ENCODE results near the gene MEPE. TPM values are rescaled to one million over a fixed set of nuclear protein-coding genes. Genes with fewer than 3 reads are reported as not detected.

The MEPE gene
- total and polyA plus RNA-seq, 7 experiments from 2014 or later, result not detected

GRCh38 chr4:87823724-87824123 is 9.0 kb upstream of the MEPE start:
- no peaks in the 10 kb centered on the region for H3K36me3 ChIP-seq (ENCODE audit: control insufficient read depth in 2 of 3, insufficient read depth in 3 of 3, low read length in 3 of 3)
- no peaks in the 10 kb centered on the region for H3K4me1 ChIP-seq (ENCODE audit: control insufficient read depth in 2 of 2, insufficient read depth in 2 of 2, low read length in 2 of 2)
- Mint-ChIP-seq H3K4me1 (no peaks in the 10 kb centered on the region), H3K27me3 (peaks cover 2 to 47% (median 25%) of the 10 kb centered on the region in 5 donors), H3K4me3 (no peak overlapping the region), H3K36me3 (no peaks in the 10 kb centered on the region), H3K9me3 (peaks cover 0 to 5% (median 0%) of the 10 kb centered on the region in 11 donors), H3K27ac (no peak overlapping the region)
- no peak overlapping the region for H3K4me3 ChIP-seq (ENCODE audit: low read length)
- no peak overlapping the region for H3K27ac ChIP-seq (ENCODE audit: low read depth, low read length)
- ATAC-seq (no peak), DNase-seq (no peak)
- CTCF ChIA-PET, result no interaction called here
- POLR2A ChIA-PET, result no interaction called here
- intact Hi-C loops (cut with micrococcal nuclease), result no loop called here
- no peaks in the 10 kb centered on the region for H3K27me3 ChIP-seq (ENCODE audit: control insufficient read depth in 2 of 2, insufficient read depth in 2 of 2, low read length in 2 of 2)
- H3K9me3 ChIP-seq (ENCODE audit: control insufficient read depth in 2 of 3, low read length in 3 of 3), result no peaks in the 10 kb centered on the region

DNA sequence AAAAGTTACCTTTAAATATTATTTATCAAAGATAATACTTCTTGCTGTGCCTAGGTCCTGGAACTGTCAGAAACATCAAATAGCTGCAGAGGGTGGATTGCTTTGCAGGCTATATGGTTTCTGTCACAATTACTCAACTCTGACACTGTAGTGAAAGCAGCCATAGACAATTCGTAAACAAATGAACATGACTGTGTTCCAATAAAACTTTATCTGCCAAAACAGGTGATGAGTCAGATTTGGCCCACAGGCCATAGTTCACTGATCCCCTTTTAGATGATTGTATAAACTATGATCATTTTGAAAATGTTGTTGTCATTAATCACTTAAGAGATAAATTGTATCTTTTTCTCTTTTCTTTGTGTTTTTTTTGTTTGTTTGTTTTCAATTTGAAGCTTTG is 8.4 kb upstream of the MEPE start:
- POLR2A ChIA-PET, result no interaction called here
- no peak for DNase-seq
- no peaks in the 10 kb centered on the region for H3K9me3 ChIP-seq (ENCODE audit: control insufficient read depth in 2 of 3, low read length in 3 of 3)
- no peak overlapping the region for H3K4me3 Mint-ChIP-seq
- CTCF ChIA-PET, result no interaction called here
- no peak overlapping the region for H3K4me3 ChIP-seq (ENCODE audit: low read length)
- no peaks in the 10 kb centered on the region for H3K4me1 Mint-ChIP-seq
- intact Hi-C loops (cut with micrococcal nuclease), result no loop called here
- H3K27me3 ChIP-seq (ENCODE audit: control insufficient read depth in 2 of 2, insufficient read depth in 2 of 2, low read length in 2 of 2), result no peaks in the 10 kb centered on the region
- H3K27me3 Mint-ChIP-seq, result peaks cover 6 to 41% (median 23%) of the 10 kb centered on the region in 5 donors
- no peak overlapping the region for H3K27ac Mint-ChIP-seq
- H3K4me1 ChIP-seq (ENCODE audit: control insufficient read depth in 2 of 2, insufficient read depth in 2 of 2, low read length in 2 of 2), result no peaks in the 10 kb centered on the region
- no peaks in the 10 kb centered on the region for H3K36me3 Mint-ChIP-seq
- no peak overlapping the region for H3K27ac ChIP-seq (ENCODE audit: low read depth, low read length)
- H3K36me3 ChIP-seq (ENCODE audit: control insufficient read depth in 2 of 3, insufficient read depth in 3 of 3, low read length in 3 of 3), result no peaks in the 10 kb centered on the region
- no peak for ATAC-seq
- H3K9me3 Mint-ChIP-seq, result peaks cover 0 to 5% (median 0%) of the 10 kb centered on the region in 11 donors

DNA sequence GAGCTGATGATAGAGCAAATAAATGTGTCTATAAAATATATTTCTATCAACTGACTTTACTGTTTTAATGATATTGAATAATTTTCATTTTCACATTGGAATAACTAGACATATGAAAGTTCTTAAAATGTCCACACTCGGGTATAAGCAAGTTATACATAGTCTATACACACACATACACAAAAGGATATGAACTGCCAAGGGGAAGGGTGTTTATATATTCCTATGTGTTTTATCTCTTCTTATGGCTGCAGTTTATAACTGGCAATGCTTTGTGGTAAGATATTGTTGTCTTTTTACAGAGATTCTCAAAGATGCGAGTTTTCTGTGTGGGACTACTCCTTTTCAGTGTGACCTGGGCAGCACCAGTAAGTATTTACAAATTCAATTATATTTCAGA is 1.6 kb downstream of the MEPE start:
- DNase-seq (no peak), ATAC-seq (no peak)
- Mint-ChIP-seq H3K9me3 (peaks cover 0 to 3% (median 0%) of the 10 kb centered on the region in 11 donors), H3K27ac (no peak overlapping the region), H3K4me1 (peaks cover 0 to 2% (median 0%) of the 10 kb centered on the region in 7 donors), H3K27me3 (peaks cover 13 to 24% (median 20%) of the 10 kb centered on the region in 5 donors), H3K4me3 (no peak overlapping the region), H3K36me3 (no peaks in the 10 kb centered on the region)
- intact Hi-C loops (cut with micrococcal nuclease), result no loop called here
- Histone ChIP-seq H3K27me3 (ENCODE audit: control insufficient read depth in 2 of 2, insufficient read depth in 2 of 2, low read length in 2 of 2) (no peaks in the 10 kb centered on the region), H3K9me3 (ENCODE audit: control insufficient read depth in 2 of 3, low read length in 3 of 3) (no peaks in the 10 kb centered on the region), H3K4me3 (ENCODE audit: low read length) (no peak overlapping the region), H3K36me3 (ENCODE audit: control insufficient read depth in 2 of 3, insufficient read depth in 3 of 3, low read length in 3 of 3) (no peaks in the 10 kb centered on the region), H3K4me1 (ENCODE audit: control insufficient read depth in 2 of 2, insufficient read depth in 2 of 2, low read length in 2 of 2) (no peaks in the 10 kb centered on the region), H3K27ac (ENCODE audit: low read depth, low read length) (no peak overlapping the region)
- CTCF ChIA-PET, result no interaction called here
- POLR2A ChIA-PET, result no interaction called here

DNA sequence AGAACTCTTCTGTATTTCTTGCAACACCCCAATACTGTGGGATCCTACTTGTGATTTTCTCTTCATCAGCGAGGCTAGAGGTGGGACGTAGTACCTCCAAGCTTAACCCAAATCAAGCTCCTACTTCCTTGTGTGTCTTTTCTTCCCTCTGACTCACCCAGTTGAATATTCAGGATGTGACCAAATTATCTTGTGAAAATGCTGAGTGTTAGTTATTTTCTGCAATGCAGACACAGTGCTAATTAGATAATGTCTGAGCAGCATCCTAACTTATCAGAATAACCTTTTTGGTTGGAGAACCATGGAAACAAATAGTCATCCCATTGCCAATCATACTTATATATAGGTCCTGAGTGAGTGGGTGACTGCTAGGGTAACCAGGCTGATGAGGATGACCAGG is 2.4 kb downstream of the MEPE start:
- CTCF ChIA-PET, result no interaction called here
- no peak overlapping the region for H3K4me3 Mint-ChIP-seq
- H3K9me3 ChIP-seq (ENCODE audit: control insufficient read depth in 2 of 3, low read length in 3 of 3), result no peaks in the 10 kb centered on the region
- ATAC-seq (no peak), DNase-seq (no peak)
- peaks cover 12 to 19% (median 13%) of the 10 kb centered on the region in 5 donors for H3K27me3 Mint-ChIP-seq
- H3K9me3 Mint-ChIP-seq, result peaks cover 0 to 3% (median 0%) of the 10 kb centered on the region in 11 donors
- intact Hi-C loops (cut with micrococcal nuclease), result no loop called here
- H3K27ac Mint-ChIP-seq, result no peak overlapping the region
- H3K4me3 ChIP-seq (ENCODE audit: low read length), result no peak overlapping the region
- H3K36me3 Mint-ChIP-seq, result no peaks in the 10 kb centered on the region
- H3K4me1 ChIP-seq (ENCODE audit: control insufficient read depth in 2 of 2, insufficient read depth in 2 of 2, low read length in 2 of 2), result no peaks in the 10 kb centered on the region
- H3K4me1 Mint-ChIP-seq, result peaks cover 0 to 2% (median 0%) of the 10 kb centered on the region in 7 donors
- H3K27me3 ChIP-seq (ENCODE audit: control insufficient read depth in 2 of 2, insufficient read depth in 2 of 2, low read length in 2 of 2), result no peaks in the 10 kb centered on the region
- H3K36me3 ChIP-seq (ENCODE audit: control insufficient read depth in 2 of 3, insufficient read depth in 3 of 3, low read length in 3 of 3), result no peaks in the 10 kb centered on the region
- POLR2A ChIA-PET, result no interaction called here
- H3K27ac ChIP-seq (ENCODE audit: low read depth, low read length), result no peak overlapping the region

DNA sequence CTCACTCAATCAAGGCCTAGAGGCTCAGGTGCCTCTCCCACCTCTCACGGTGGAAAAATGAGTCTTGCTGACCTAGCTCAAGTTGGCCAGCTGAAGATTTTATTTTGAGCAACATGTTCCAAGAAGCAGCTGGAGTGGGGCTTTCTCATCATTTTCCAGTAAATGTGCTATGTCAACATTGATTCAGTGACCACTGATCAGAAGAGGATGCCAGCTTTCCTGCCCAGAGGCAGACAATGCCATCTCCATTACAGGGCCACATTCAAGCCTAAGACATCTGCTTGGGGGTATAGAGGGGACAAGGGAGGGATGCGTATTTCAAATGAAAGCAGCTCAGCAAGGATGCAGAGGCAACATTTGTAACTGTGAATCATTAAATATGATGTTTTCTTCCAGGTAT is 3.0 kb downstream of the MEPE start:
- ChIA-PET CTCF (no interaction called here), POLR2A (no interaction called here)
- H3K4me1 Mint-ChIP-seq, result peaks cover 0 to 4% (median 0%) of the 10 kb centered on the region in 7 donors
- no peaks in the 10 kb centered on the region for H3K36me3 ChIP-seq (ENCODE audit: control insufficient read depth in 2 of 3, insufficient read depth in 3 of 3, low read length in 3 of 3)
- H3K27me3 ChIP-seq (ENCODE audit: control insufficient read depth in 2 of 2, insufficient read depth in 2 of 2, low read length in 2 of 2), result no peaks in the 10 kb centered on the region
- H3K4me3 ChIP-seq (ENCODE audit: low read length), result no peak overlapping the region
- no peaks in the 10 kb centered on the region for H3K4me1 ChIP-seq (ENCODE audit: control insufficient read depth in 2 of 2, insufficient read depth in 2 of 2, low read length in 2 of 2)
- intact Hi-C loops (cut with micrococcal nuclease), result no loop called here
- H3K27ac Mint-ChIP-seq, result no peak overlapping the region
- H3K9me3 Mint-ChIP-seq, result no peaks in the 10 kb centered on the region
- no peaks in the 10 kb centered on the region for H3K9me3 ChIP-seq (ENCODE audit: control insufficient read depth in 2 of 3, low read length in 3 of 3)
- H3K36me3 Mint-ChIP-seq, result no peaks in the 10 kb centered on the region
- ATAC-seq (no peak), DNase-seq (no peak)
- H3K27me3 Mint-ChIP-seq, result peaks cover 12 to 24% (median 18%) of the 10 kb centered on the region in 5 donors
- H3K4me3 Mint-ChIP-seq, result no peak overlapping the region
- H3K27ac ChIP-seq (ENCODE audit: low read depth, low read length), result no peak overlapping the region

GRCh38 chr4:87838205-87838604 is 5.4 kb downstream of the MEPE start:
- CTCF ChIA-PET, result no interaction called here
- Mint-ChIP-seq H3K4me1 (peaks cover 0 to 4% (median 0%) of the 10 kb centered on the region in 7 donors), H3K9me3 (no peaks in the 10 kb centered on the region), H3K27me3 (peaks cover 13 to 31% (median 27%) of the 10 kb centered on the region in 5 donors), H3K27ac (no peak overlapping the region), H3K4me3 (no peak overlapping the region), H3K36me3 (no peaks in the 10 kb centered on the region)
- H3K4me3 ChIP-seq (ENCODE audit: low read length), result no peak overlapping the region
- no peaks in the 10 kb centered on the region for H3K4me1 ChIP-seq (ENCODE audit: control insufficient read depth in 2 of 2, insufficient read depth in 2 of 2, low read length in 2 of 2)
- no peak overlapping the region for H3K27ac ChIP-seq (ENCODE audit: low read depth, low read length)
- H3K36me3 ChIP-seq (ENCODE audit: control insufficient read depth in 2 of 3, insufficient read depth in 3 of 3, low read length in 3 of 3), result no peaks in the 10 kb centered on the region
- no peaks in the 10 kb centered on the region for H3K9me3 ChIP-seq (ENCODE audit: control insufficient read depth in 2 of 3, low read length in 3 of 3)
- POLR2A ChIA-PET, result no interaction called here
- no peak for ATAC-seq
- DNase-seq, result no peak
- no peaks in the 10 kb centered on the region for H3K27me3 ChIP-seq (ENCODE audit: control insufficient read depth in 2 of 2, insufficient read depth in 2 of 2, low read length in 2 of 2)
- intact Hi-C loops (cut with micrococcal nuclease), result no loop called here

GRCh38 chr4:87838890-87839591 is 6.3 kb downstream of the MEPE start:
- Mint-ChIP-seq H3K4me1 (peaks cover 0 to 4% (median 0%) of the 10 kb centered on the region in 7 donors), H3K9me3 (no peaks in the 10 kb centered on the region), H3K27me3 (peaks cover 22 to 36% (median 31%) of the 10 kb centered on the region in 5 donors), H3K36me3 (no peaks in the 10 kb centered on the region), H3K4me3 (no peak overlapping the region), H3K27ac (peak overlapping the region in 1 of 9 donors; percentile 76)
- no peak overlapping the region for H3K27ac ChIP-seq (ENCODE audit: low read depth, low read length)
- intact Hi-C loops (cut with micrococcal nuclease), result no loop called here
- H3K9me3 ChIP-seq (ENCODE audit: control insufficient read depth in 2 of 3, low read length in 3 of 3), result no peaks in the 10 kb centered on the region
- H3K4me1 ChIP-seq (ENCODE audit: control insufficient read depth in 2 of 2, insufficient read depth in 2 of 2, low read length in 2 of 2), result no peaks in the 10 kb centered on the region
- DNase-seq (peak in 1 of 9 donors; percentile 3), ATAC-seq (peak; percentile 47)
- no peaks in the 10 kb centered on the region for H3K36me3 ChIP-seq (ENCODE audit: control insufficient read depth in 2 of 3, insufficient read depth in 3 of 3, low read length in 3 of 3)
- no peaks in the 10 kb centered on the region for H3K27me3 ChIP-seq (ENCODE audit: control insufficient read depth in 2 of 2, insufficient read depth in 2 of 2, low read length in 2 of 2)
- H3K4me3 ChIP-seq (ENCODE audit: low read length), result no peak overlapping the region
- ChIA-PET CTCF (interaction anchor here (0.7 kb wide), 1 partner anchor 209 kb away, joined by 3 read pairs; no protein-coding TSS in a partner anchor), POLR2A (no interaction called here)

Measured in naive thymus-derived CD4-positive, alpha-beta T cell (primary cell).